GM19372 (cell line): Measurements from ENCODE around the gene PRKCZ.

Experiments used
- ATAC-seq: cut with Tn5 transposase; IDR thresholded peaks from one replicate; pipeline ENCODE4 v1.9.1; 2021; ENCODE audit warnings: mild to moderate bottlenecking, low read depth, moderate library complexity; ENCODE audit not compliant: unreplicated experiment

PRKCZ gene

GRCh38 chr1:2201062-2201461, 150.9 kb downstream of the PRKCZ start:
- ATAC-seq, result no peak

GRCh38 chr1:2202008-2202575, 151.9 kb downstream of the PRKCZ start:
- no peak for ATAC-seq

GRCh38 chr1:2202843-2203601, 152.8 kb downstream of the PRKCZ start:
- no peak for ATAC-seq

- ATAC-seq, result no peak
These were observed 153.6 kb downstream of the PRKCZ start for GRCh38 chr1:2203671-2204414.

GRCh38 chr1:2204415-2205190, 154.4 kb downstream of the PRKCZ start:
- no peak for ATAC-seq

- ATAC-seq, result peak; percentile 74
These were observed 155.2 kb downstream of the PRKCZ start for GRCh38 chr1:2205191-2205952.

- ATAC-seq, result no peak
These were observed 156.7 kb downstream of the PRKCZ start for GRCh38 chr1:2206813-2207487.

GRCh38 chr1:2208309-2209239, 158.4 kb downstream of the PRKCZ start:
- ATAC-seq, result no peak

- no peak for ATAC-seq
These were observed 159.3 kb downstream of the PRKCZ start for GRCh38 chr1:2209400-2210083.

GRCh38 chr1:2210084-2210653, 160.0 kb downstream of the PRKCZ start:
- no peak for ATAC-seq

- no peak for ATAC-seq
These were observed 160.6 kb downstream of the PRKCZ start for GRCh38 chr1:2210786-2211185.

- no peak for ATAC-seq
These were observed 162.0 kb downstream of the PRKCZ start for GRCh38 chr1:2212274-2212531.

- ATAC-seq, result no peak
These were observed 162.6 kb downstream of the PRKCZ start for GRCh38 chr1:2212532-2213491.

- no peak for ATAC-seq
These were observed 163.6 kb downstream of the PRKCZ start for GRCh38 chr1:2213576-2214505.

GRCh38 chr1:2214541-2215241, 164.5 kb downstream of the PRKCZ start:
- no peak for ATAC-seq
